Cardiac muscle cell (in vitro differentiated cells and primary cell): ENCODE measurements around the gene GJA10. TPM values are rescaled to one million over a fixed set of nuclear protein-coding genes. Genes with fewer than 3 reads are reported as not detected.

ENCODE experiments used
- DNase-seq, 2 donors: peaks; one replicate each; pipeline versions ENCODE4 v3.0.0 to v3.0.0-alpha.2; 2010 to 2017; ENCODE audit warnings: low read depth in 1 of 2, low spot score in 1 of 2
- H3K27ac ChIP-seq: fragments of 200-600 bp; sonication (generic); 2 replicates; pipeline ENCODE4 v1.5.1; 2016
- H3K27me3 ChIP-seq: fragments of 200-600 bp; sonication (generic); 2 replicates; pipeline ENCODE4 v1.6.0; 2016; ENCODE audit warnings: control low read depth
- H3K36me3 ChIP-seq: fragments of 200-600 bp; sonication (generic); 2 replicates; pipeline ENCODE4 v1.5.1; 2016; ENCODE audit warnings: control low read depth
- H3K4me1 ChIP-seq: fragments of 200-600 bp; sonication (generic); 2 replicates; pipeline ENCODE4 v1.8.1; 2017; ENCODE audit warnings: low read depth, mild to moderate bottlenecking, mixed run types
- H3K4me3 ChIP-seq: fragments of 200-600 bp; sonication (generic); 2 replicates; pipeline ENCODE4 v1.5.1; 2016; ENCODE audit warnings: mild to moderate bottlenecking
- H3K9me3 ChIP-seq: fragments of 200-600 bp; sonication (generic); 2 replicates; pipeline ENCODE4 v1.5.1; 2017; ENCODE audit warnings: low read depth, mild to moderate bottlenecking, control low read depth
- CTCF ChIP-seq: IDR thresholded peaks from 2 replicates; pipeline ENCODE4 v1.5.1; 2012; ENCODE audit warnings: low read depth, mild to moderate bottlenecking, low read length
- polyA plus RNA-seq: library from polyadenylated mRNA; unstranded; fragments of >200 nt; fragmentation: Nextera tagmentation; extraction: Ambion mirVana; gene quantifications from 2 replicates; pipeline ENCODE4 v1.2.1, GENCODE V29; 2016
- total RNA-seq: library from RNA; depleted of rRNA; stranded (reverse); fragments of >200 nt; gene quantifications from 2 replicates; pipeline ENCODE4 v1.2.3, GENCODE V29; 2016

GJA10 gene
- total and polyA plus RNA-seq, 2 experiments from 2014 or later: not detected

- Histone ChIP-seq H3K4me3 (no peak overlapping the region), H3K4me1 (no peaks in the 10 kb centered on the region), H3K36me3 (no peaks in the 10 kb centered on the region), H3K9me3 (no peaks in the 10 kb centered on the region), H3K27me3 (no peaks in the 10 kb centered on the region), H3K27ac (no peak overlapping the region)
- no peak for DNase-seq
- no peak for TF ChIP-seq CTCF
These were observed 43.7 kb downstream of the GJA10 start for GRCh38 chr6:89938014-89938413.

- no peaks in the 10 kb centered on the region for H3K27me3 ChIP-seq
- TF ChIP-seq CTCF: no peak
- no peaks in the 10 kb centered on the region for H3K36me3 ChIP-seq
- no peak for DNase-seq
- no peak overlapping the region for H3K27ac ChIP-seq
- H3K4me3 ChIP-seq: no peak overlapping the region
- no peaks in the 10 kb centered on the region for H3K9me3 ChIP-seq
- no peaks in the 10 kb centered on the region for H3K4me1 ChIP-seq
These were observed 44.9 kb downstream of the GJA10 start for GRCh38 chr6:89939144-89939543.

- H3K4me1 ChIP-seq: no peaks in the 10 kb centered on the region
- H3K9me3 ChIP-seq: no peaks in the 10 kb centered on the region
- no peak overlapping the region for H3K4me3 ChIP-seq
- peak; percentile 79 for TF ChIP-seq CTCF
- no peaks in the 10 kb centered on the region for H3K36me3 ChIP-seq
- peak; percentile 70 to 89 for DNase-seq
- no peak overlapping the region for H3K27ac ChIP-seq
- no peaks in the 10 kb centered on the region for H3K27me3 ChIP-seq
These were observed 46.2 kb downstream of the GJA10 start for GRCh38 chr6:89940225-89941027.

- TF ChIP-seq CTCF: no peak
- peak in 1 of 2 donors; percentile 14 for DNase-seq
- H3K27ac ChIP-seq: no peak overlapping the region
These were observed 46.9 kb downstream of the GJA10 start for GRCh38 chr6:89941031-89941762.

GRCh38 chr6:89941763-89942497, 47.7 kb downstream of the GJA10 start:
- Histone ChIP-seq H3K27ac (no peak overlapping the region), H3K27me3 (no peaks in the 10 kb centered on the region), H3K4me1 (no peaks in the 10 kb centered on the region), H3K4me3 (no peak overlapping the region), H3K36me3 (no peaks in the 10 kb centered on the region), H3K9me3 (no peaks in the 10 kb centered on the region)
- DNase-seq: no peak
- no peak for TF ChIP-seq CTCF

More at GRCh38 chr6:89941031-89941762, 46.9 kb downstream of the GJA10 start:
- no peaks in the 10 kb centered on the region for H3K27me3 ChIP-seq
- H3K36me3 ChIP-seq: no peaks in the 10 kb centered on the region
- H3K9me3 ChIP-seq: no peaks in the 10 kb centered on the region
- H3K4me3 ChIP-seq: no peak overlapping the region
- no peaks in the 10 kb centered on the region for H3K4me1 ChIP-seq
